Measurements from ENCODE around the gene CRTC3.

Gene CRTC3

DNA sequence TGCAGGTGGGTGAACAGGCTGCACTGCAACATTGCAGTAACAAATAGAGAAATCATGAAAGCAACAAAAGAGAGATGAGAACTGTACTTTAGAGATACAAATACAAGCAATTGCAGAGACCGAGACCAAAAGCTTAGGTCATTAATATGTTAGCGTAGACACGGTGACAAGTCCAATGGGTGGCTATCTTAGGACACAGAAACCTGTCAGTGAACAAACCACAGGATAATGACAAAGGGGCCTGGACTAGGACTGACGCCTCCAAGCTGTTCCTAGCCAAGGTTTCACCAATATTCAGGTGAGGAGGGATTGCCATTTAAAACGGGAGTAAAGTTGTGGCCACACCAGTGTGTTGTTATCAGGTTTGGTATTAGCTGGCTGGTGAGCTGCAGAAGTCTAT lies 145.7 kb downstream of the CRTC3 start:
- no peak overlapping the region for H3K4me3 ChIP-seq (ENCODE audit: low read length)

DNA sequence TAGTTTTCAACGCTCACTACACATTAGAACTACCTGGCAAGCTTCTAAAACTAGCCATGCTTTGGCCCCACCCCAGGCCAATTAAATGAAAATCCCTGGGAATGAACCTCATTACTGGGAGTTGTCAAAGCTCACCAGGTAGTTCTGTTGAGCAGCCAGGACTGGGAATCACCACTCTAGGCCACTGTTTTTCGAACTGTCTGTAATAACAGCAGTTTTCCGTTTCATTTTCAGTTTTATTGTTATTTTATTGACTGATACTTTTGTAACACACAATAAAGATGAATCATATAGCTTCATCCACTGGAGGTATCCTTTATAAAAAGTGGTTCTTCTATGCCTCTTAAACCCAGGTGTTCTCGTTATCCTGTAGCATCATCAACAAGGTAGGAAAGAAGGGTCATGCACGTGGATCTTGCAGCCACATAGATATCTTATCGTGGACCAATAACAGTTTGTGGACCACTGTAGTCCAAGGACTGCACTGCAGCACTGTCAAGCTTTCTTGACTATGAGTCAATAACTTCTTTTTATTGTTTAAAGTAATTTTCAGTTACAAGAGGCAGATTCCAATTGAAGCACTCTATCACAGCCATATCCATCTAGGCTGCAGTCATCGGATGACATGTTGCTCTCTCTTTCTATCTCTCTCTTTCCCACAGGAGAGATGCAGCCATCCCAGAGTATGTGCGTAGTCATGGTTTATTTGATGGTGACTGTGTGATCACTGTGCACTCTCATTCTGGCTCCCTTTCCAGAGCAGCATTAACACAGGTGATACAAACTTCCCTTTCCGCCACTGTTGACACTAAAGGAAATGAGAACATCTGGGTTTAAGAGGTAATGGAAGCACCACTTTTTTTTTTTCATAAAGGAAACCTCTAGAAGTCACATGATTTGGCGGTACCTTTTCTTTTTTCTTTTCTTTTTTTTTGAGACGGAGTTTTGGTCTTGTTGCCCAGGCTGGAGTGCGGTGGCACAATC lies 148.4 kb downstream of the CRTC3 start:
- TF ChIP-seq, protein P1, sequence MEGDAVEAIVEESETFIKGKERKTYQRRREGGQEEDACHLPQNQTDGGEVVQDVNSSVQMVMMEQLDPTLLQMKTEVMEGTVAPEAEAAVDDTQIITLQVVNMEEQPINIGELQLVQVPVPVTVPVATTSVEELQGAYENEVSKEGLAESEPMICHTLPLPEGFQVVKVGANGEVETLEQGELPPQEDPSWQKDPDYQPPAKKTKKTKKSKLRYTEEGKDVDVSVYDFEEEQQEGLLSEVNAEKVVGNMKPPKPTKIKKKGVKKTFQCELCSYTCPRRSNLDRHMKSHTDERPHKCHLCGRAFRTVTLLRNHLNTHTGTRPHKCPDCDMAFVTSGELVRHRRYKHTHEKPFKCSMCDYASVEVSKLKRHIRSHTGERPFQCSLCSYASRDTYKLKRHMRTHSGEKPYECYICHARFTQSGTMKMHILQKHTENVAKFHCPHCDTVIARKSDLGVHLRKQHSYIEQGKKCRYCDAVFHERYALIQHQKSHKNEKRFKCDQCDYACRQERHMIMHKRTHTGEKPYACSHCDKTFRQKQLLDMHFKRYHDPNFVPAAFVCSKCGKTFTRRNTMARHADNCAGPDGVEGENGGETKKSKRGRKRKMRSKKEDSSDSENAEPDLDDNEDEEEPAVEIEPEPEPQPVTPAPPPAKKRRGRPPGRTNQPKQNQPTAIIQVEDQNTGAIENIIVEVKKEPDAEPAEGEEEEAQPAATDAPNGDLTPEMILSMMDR (conservative IDR thresholded peaks at IDR 0.05; ENCODE audit: low read depth, low read length) = no peak
- DNase-seq (ENCODE audit: low read depth) = no peak
- H3K4me3 ChIP-seq (ENCODE audit: low read length) = no peak overlapping the region

More for the DNA sequence above, 145.7 kb downstream of the CRTC3 start:
- DNase-seq (ENCODE audit: low read depth) = no peak
- TF ChIP-seq, protein P1 (conservative IDR thresholded peaks at IDR 0.05; ENCODE audit: low read depth, low read length) = no peak

DNA sequence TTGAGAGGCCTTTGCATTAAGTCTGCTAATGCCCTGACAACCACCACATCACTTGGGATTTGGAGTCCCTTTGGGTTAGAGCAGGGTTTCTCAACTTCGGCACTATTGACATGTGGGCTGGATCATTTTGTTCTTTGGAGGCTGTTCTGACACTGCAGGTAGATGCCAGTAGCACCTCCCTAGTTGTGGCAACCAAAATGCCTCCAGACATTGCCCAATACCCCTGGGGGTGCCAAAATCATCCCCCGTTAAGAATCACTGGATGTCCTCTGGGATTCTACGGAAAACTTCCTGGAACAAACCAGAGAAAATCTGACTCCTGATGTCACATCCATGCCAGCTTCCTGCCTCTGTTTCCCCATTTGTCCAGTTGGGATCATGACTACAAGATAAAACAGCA lies 150.2 kb downstream of the CRTC3 start:
- no peak for DNase-seq (ENCODE audit: low read depth)

DNA sequence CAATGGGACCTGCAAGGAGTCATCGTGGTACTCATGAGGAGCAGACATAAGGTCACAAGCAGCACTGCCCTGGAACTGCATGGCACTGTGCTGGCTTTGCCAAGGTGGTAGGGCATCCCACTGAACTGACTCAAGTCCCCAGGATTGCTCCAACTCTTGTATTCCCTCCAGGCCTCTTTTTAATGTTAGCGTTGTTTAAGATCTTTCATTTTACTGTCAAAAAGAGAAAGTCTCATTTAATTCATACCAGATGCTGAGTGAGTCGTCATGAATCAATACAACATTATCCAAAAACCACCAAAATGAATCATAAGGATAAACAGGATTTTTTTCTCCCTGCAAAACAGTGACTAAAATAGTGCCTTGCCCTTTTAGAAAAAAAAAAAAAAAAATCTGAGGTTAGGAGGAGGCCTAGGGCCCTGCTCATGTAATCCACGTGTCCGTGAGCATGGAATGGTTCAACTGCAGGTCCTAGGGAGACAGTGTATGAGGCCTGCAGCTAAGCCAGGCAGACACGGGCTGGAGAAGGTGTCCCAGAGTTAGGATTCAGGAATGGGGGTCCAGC lies 150.7 kb downstream of the CRTC3 start:
- TF ChIP-seq, protein P1 (conservative IDR thresholded peaks at IDR 0.05; ENCODE audit: low read depth, low read length) = no peak
- H3K4me3 ChIP-seq (ENCODE audit: low read length) = no peak overlapping the region
- no peak for DNase-seq (ENCODE audit: low read depth)

More for the DNA sequence above, 150.2 kb downstream of the CRTC3 start:
- no peak overlapping the region for H3K4me3 ChIP-seq (ENCODE audit: low read length)
- TF ChIP-seq, protein P1 (conservative IDR thresholded peaks at IDR 0.05; ENCODE audit: low read depth, low read length) = no peak

DNA sequence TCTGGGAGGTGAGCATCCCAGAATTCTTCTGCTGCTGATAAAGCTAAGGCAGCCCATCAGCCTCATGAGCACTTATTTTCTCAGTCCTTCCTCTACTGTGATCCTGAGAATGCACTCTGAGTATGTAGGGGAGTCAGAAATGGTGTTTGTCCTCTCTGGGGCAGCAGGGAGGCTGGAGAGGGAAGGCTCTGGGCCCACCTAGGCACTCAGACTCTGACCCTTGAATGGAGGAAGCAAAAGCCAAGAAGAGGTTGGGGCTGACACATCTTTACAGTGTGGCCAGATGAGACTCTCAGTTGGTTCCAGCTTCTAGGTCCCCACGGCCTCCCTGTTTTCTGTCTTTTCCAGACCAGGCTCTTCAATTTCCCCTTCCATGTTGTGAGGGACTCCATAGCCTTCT lies 151.3 kb downstream of the CRTC3 start:
- DNase-seq (ENCODE audit: low read depth) = no peak
- H3K4me3 ChIP-seq (ENCODE audit: low read length) = no peak overlapping the region
- TF ChIP-seq, protein P1 (conservative IDR thresholded peaks at IDR 0.05; ENCODE audit: low read depth, low read length) = no peak

DNA sequence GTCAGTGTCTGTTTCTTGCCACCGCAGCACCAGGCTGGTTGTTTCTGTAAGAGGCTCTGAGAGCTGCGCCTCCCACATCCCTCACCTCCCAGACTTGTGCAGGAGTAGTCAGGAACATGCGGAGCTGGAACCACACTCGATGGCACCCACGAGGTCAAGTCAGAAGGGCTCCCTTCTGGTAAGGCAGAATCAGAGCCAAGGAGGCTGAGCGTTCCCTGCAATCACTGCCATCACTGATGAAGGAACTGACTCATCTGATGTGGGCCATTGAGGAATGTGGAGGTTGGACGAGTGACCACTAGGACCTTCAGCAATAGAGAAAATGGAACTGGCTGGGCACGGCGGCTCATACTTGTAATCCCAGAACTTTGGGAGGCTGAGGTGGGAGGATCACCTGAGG lies 151.8 kb downstream of the CRTC3 start:
- no peak overlapping the region for H3K4me3 ChIP-seq (ENCODE audit: low read length)
- DNase-seq (ENCODE audit: low read depth) = no peak
- TF ChIP-seq, protein P1 (conservative IDR thresholded peaks at IDR 0.05; ENCODE audit: low read depth, low read length) = no peak

All from retinal pigment epithelial cell (primary cell).